HCT116 (cell line): ENCODE data around the gene SLC44A2. TPM values are rescaled to one million over a fixed set of nuclear protein-coding genes. Genes with fewer than 3 reads are reported as not detected.

ENCODE experiments used
- ATAC-seq: fragments of 200-7000 bp; cut with Tn5 transposase; 2 replicates; pipeline ENCODE4 v1.9.1; 2020; ENCODE audit warnings: mild to moderate bottlenecking, moderate library complexity
- BruUV-seq: library from RNA; stranded (reverse); fragments of 400-500 nt; replicated peaks from 2 replicates; lab custom pipeline; 2021; lab: Mats Ljungman, UMichigan
- CTCF ChIA-PET: fragments of 300-600 bp; sonication (Branson Sonifier 250); formaldehyde crosslinking; loops from one replicate; lab custom pipeline; 2021; ENCODE audit warnings: antibody characterized with exemption; lab: Charles Lee
- POLR2A ChIA-PET: fragments of 300-600, 350-600 bp; sonication (Branson Sonifier 250); formaldehyde crosslinking; loops from one replicate; lab custom pipeline; 2021; ENCODE audit warnings: antibody characterized with exemption; lab: Charles Lee
- RAD21 ChIA-PET, 2 experiments: fragments of 300-600 bp; sonication (Branson Sonifier 250); formaldehyde crosslinking; loops; one replicate each; lab custom pipeline; 2023; ENCODE audit warnings: low total read pairs in 2 of 2; ENCODE audit not compliant: uncharacterized antibody in 2 of 2, unreplicated experiment in 2 of 2, low non-redundant PET in 1 of 2; lab: Charles Lee
- DNase-seq: peaks from one replicate; pipeline ENCODE4 v3.0.0-alpha.2; 2010; ENCODE audit warnings: low read depth, low spot score
- H2AFZ ChIP-seq: fragments of 200-600 bp; shearing (Covaris generic), sonication (generic); 2 replicates; pipeline ENCODE4 v1.6.1; 2017; ENCODE audit warnings: low read depth, mixed run types, mixed read lengths, antibody characterized with exemption, low read length; ENCODE audit not compliant: poor library complexity, severe bottlenecking
- H3K27ac ChIP-seq: 2 replicates; pipeline ENCODE4 v1.5.1; 2012; ENCODE audit warnings: low read depth, low read length
- H3K27me3 ChIP-seq: fragments of 200-600 bp; sonication (generic); 2 replicates; pipeline ENCODE4 v1.6.1; 2016; ENCODE audit warnings: mixed run types, low read length, mixed read lengths; ENCODE audit not compliant: insufficient read depth
- H3K36me3 ChIP-seq, 2 experiments: fragments of 200-500 bp in 1 of 2; fragments of 200-600 bp in 1 of 2; sonication (Bioruptor generic) in 1 of 2; sonication (generic) in 1 of 2; 2 replicates each; pipeline versions ENCODE4 v1.5.1 to v1.6.1; 2014 to 2016; ENCODE audit warnings: low read length in 2 of 2, inconsistent platforms in 1 of 2, mixed read lengths in 1 of 2, mixed run types in 1 of 2; ENCODE audit not compliant: insufficient read depth in 2 of 2, control insufficient read depth in 1 of 2
- H3K4me1 ChIP-seq, 2 experiments: fragments of 200-600 bp in 1 of 2; sonication (generic) in 1 of 2; 2 replicates each; pipeline versions ENCODE4 v1.5.1 to v1.6.1; 2012 to 2017; ENCODE audit warnings: low read length in 2 of 2, inconsistent platforms in 1 of 2, mild to moderate bottlenecking in 1 of 2, mixed read lengths in 1 of 2, mixed run types in 1 of 2, moderate library complexity in 1 of 2; ENCODE audit not compliant: insufficient read depth in 2 of 2, control insufficient read depth in 1 of 2
- H3K4me2 ChIP-seq: fragments of 200-600 bp; sonication (generic); 2 replicates; pipeline ENCODE4 v1.6.1; 2017; ENCODE audit warnings: mixed run types, low read length, mixed read lengths
- H3K4me3 ChIP-seq, 2 experiments: fragments of 200-600 bp in 1 of 2; sonication (generic) in 1 of 2; replicated peaks in 1 of 2; 2 replicates each; pipeline ENCODE4 v1.5.1; 2011 to 2016; ENCODE audit warnings: low read length in 2 of 2, control low read depth in 1 of 2, low read depth in 1 of 2, mild to moderate bottlenecking in 1 of 2, mixed read lengths in 1 of 2, mixed run types in 1 of 2
- H3K79me2 ChIP-seq: fragments of 200-600 bp; sonication (generic); 2 replicates; pipeline ENCODE4 v1.6.1; 2017; ENCODE audit warnings: mild to moderate bottlenecking, mixed run types, low read length, moderate library complexity, mixed read lengths; ENCODE audit not compliant: insufficient read depth
- H3K9ac ChIP-seq: fragments of 200-600 bp; sonication (generic); 2 replicates; pipeline ENCODE4 v1.6.1; 2016; ENCODE audit warnings: low read length, mixed read lengths
- H3K9me2 ChIP-seq: fragments of 200-600 bp; sonication (generic), shearing (Covaris generic); 2 replicates; pipeline ENCODE4 v1.6.1; 2017; ENCODE audit warnings: mixed run types, mild to moderate bottlenecking, moderate library complexity; ENCODE audit not compliant: insufficient read depth
- H3K9me3 ChIP-seq, 2 experiments: fragments of 200-500 bp in 1 of 2; fragments of 200-600 bp in 1 of 2; sonication (Bioruptor generic) in 1 of 2; sonication (generic) in 1 of 2; 2 replicates each; pipeline ENCODE4 v1.6.1; 2014 to 2017; ENCODE audit warnings: low read length in 2 of 2, mixed read lengths in 2 of 2, inconsistent platforms in 1 of 2, low read depth in 1 of 2, mild to moderate bottlenecking in 1 of 2, mixed run types in 1 of 2, moderate library complexity in 1 of 2; ENCODE audit not compliant: control insufficient read depth in 1 of 2, insufficient read depth in 1 of 2
- H4K20me1 ChIP-seq: fragments of 200-600 bp; sonication (generic), shearing (Covaris generic); 2 replicates; pipeline ENCODE4 v1.6.1; 2017; ENCODE audit warnings: mixed run types, mild to moderate bottlenecking, moderate library complexity; ENCODE audit not compliant: insufficient read depth
- ATF3 ChIP-seq: IDR thresholded peaks from 2 replicates; pipeline ENCODE4 v1.6.1; 2012
- CEBPB ChIP-seq: IDR thresholded peaks from 2 replicates; pipeline ENCODE4 v1.6.1; 2012; ENCODE audit warnings: low read depth
- CTCF ChIP-seq, 3 experiments: fragments of 200-600 bp in 1 of 3; sonication (generic) in 1 of 3; IDR thresholded peaks in 2 of 3; conservative IDR thresholded peaks in 1 of 3; 2 replicates each; pipeline ENCODE4 v1.5.1; 2012 to 2017; ENCODE audit warnings: low read depth in 2 of 3, low read length in 2 of 3, antibody characterized with exemption in 1 of 3, borderline replicate concordance in 1 of 3, control low read depth in 1 of 3, mild to moderate bottlenecking in 1 of 3, mixed read lengths in 1 of 3, mixed run types in 1 of 3, moderate library complexity in 1 of 3; ENCODE audit not compliant: insufficient read depth in 1 of 3
- ELF1 ChIP-seq: IDR thresholded peaks from 2 replicates; pipeline ENCODE4 v1.6.1; 2012; ENCODE audit warnings: low read depth, borderline replicate concordance
- FOSL1 ChIP-seq: IDR thresholded peaks from 2 replicates; pipeline ENCODE4 v1.6.1; 2012; ENCODE audit warnings: low read depth
- SP1 ChIP-seq: IDR thresholded peaks from 2 replicates; pipeline ENCODE4 v1.6.1; 2012; ENCODE audit warnings: low read depth
- TCF7L2 ChIP-seq: IDR thresholded peaks from 2 replicates; pipeline ENCODE4 v1.7.0; 2011; ENCODE audit warnings: borderline replicate concordance, inconsistent platforms; ENCODE audit not compliant: insufficient read depth, insufficient read length; ENCODE audit errors: extremely low read depth
- YY1 ChIP-seq: IDR thresholded peaks from 2 replicates; pipeline ENCODE4 v1.6.1; 2011; ENCODE audit warnings: low read length, low read depth, moderate library complexity, mild to moderate bottlenecking; ENCODE audit not compliant: insufficient replicate concordance; ENCODE audit errors: extremely low read depth
- ZNF274 ChIP-seq: fragments of 200-500 bp; sonication (Bioruptor generic); IDR thresholded peaks from 2 replicates; pipeline ENCODE4 v1.6.1; 2014; ENCODE audit warnings: mild to moderate bottlenecking, low read depth, low read length, inconsistent platforms
- intact Hi-C: fragments of 100-400 bp; cut with micrococcal nuclease; formaldehyde crosslinking; loops from 2 replicates; pipeline ENCODE4 v1.10.0; 2022
- total RNA-seq: library from RNA; stranded (reverse); gene quantifications from one replicate; pipeline ENCODE4 v1.2.1, GENCODE V29; 2021; ENCODE audit not compliant: unreplicated experiment

Gene SLC44A2
- total RNA-seq, 1 experiment from 2014 or later = 90.9 TPM

- Histone ChIP-seq H3K4me1 (no peaks in the 10 kb centered on the region), H4K20me1 (peaks cover 36% of the 10 kb centered on the region; the same call in 1 of the 2 replicates), H3K4me2 (no peak overlapping the region), H3K9ac (no peak overlapping the region), H3K27me3 (no peaks in the 10 kb centered on the region), H3K79me2 (peaks cover 100% of the 10 kb centered on the region), H2AFZ (no peak overlapping the region), H3K27ac (no peak overlapping the region), H3K9me3 (no peaks in the 10 kb centered on the region), H3K9me2 (no peaks in the 10 kb centered on the region), H3K4me3 (no peak overlapping the region), H3K36me3 (peaks cover 30 to 41% of the 10 kb centered on the region in 2 experiments)
- BruUV-seq = no TSS peak
- intact Hi-C loops = no loop called here
- RAD21 ChIA-PET = no interaction called here
- POLR2A ChIA-PET = no interaction called here
- ATAC-seq (no peak), DNase-seq (no peak)
- TF ChIP-seq CEBPB (no peak), YY1 (no peak), ATF3 (no peak), TCF7L2 (no peak), FOSL1 (no peak), SP1 (no peak), CTCF (IDR thresholded peaks at IDR 0.05 in 2 of 3, conservative IDR thresholded peaks at IDR 0.05 in 1 of 3; ENCODE audit: borderline replicate concordance in 1 of 3, insufficient read depth in 1 of 3, low read depth in 2 of 3, low read length in 2 of 3) (no peak), ELF1 (no peak), ZNF274 (no peak)
- CTCF ChIA-PET = no interaction called here
These were observed 43.9 kb downstream of the SLC44A2 start for GRCh38 chr19:10669246-10669645.
